HG03064 (cell line): ENCODE data around the gene NCOA3.
"Not testable (repeated sequence)": the region's sequence is repeated elsewhere in the genome, so short reads cannot be mapped to it uniquely, and the experiment has no call there.

Experiments
- ATAC-seq: cut with Tn5 transposase; IDR thresholded peaks from one replicate; pipeline ENCODE4 v1.9.1; 2021; ENCODE audit warnings: low read depth; ENCODE audit not compliant: unreplicated experiment

The NCOA3 gene

GRCh38 chr20:47559141-47559540, 57.5 kb downstream of the NCOA3 start:
- ATAC-seq = no peak

DNA sequence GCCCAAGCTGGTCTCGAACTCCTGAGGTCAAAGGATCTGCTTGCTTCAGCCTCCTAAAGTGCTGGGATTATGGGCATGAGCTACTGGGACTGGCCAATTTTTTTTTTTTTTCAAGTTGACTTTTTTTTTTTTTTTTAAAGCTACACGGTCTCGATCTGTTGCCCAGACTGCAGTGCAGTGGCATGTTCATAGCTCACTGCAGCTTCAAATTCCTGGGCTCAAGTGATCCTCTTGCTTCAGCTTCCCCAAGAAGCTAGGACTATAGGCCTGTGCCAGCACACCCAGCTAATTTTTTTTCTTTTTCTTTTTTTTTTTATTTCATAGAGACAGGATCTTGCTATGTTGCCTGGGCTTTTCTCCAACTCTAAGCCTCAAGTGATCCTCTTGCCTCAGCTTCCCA, 59.5 kb downstream of the NCOA3 start:
- no peak for ATAC-seq

GRCh38 chr20:47561603-47562583, 60.2 kb downstream of the NCOA3 start:
- ATAC-seq = no peak

DNA sequence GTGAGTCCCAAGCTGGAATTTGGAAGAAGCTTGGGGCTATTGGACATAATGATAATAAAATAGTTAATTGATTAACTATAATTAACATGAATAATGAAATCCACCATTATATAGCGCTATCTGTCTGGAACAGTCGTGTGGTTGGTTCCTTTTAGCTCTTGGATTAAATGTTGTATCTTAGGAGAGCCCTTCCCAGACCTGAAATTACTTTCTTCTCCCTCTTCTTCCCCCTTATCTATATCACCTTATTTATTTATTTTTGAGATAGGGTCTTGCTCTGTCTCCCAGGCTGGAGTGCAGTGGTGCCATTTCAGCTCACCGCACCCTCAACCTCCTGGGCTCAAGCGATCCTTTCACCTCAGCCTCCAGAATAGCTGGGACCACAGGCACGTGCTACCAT, 64.6 kb downstream of the NCOA3 start:
- ATAC-seq = no peak

DNA sequence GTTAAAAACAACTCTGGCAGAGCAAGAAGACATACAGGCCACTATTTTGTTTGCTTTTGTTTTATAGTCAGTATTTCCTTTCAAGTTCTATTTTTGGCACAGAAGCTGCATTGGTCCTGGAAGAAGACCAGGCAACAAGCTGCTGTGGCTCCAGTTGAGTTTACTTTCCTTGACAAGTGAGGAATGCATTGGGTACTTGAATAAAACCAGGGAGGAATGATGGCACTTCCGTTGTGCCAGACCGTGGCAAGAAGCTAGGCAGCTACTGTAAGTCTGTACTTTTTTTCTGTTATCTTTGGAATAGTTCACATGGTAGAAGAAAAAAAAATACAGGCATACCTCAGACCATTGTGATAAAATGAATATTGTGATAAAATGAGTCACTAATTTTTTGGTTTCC, 66.3 kb downstream of the NCOA3 start:
- no peak for ATAC-seq

- ATAC-seq = no peak
Measured at GRCh38 chr20:47568837-47569410, 67.2 kb downstream of the NCOA3 start.

- ATAC-seq = no peak
Measured at GRCh38 chr20:47571426-47571825, 69.7 kb downstream of the NCOA3 start.

- ATAC-seq = no peak
Measured at GRCh38 chr20:47572105-47572729, 70.5 kb downstream of the NCOA3 start.

- no peak for ATAC-seq
Measured at GRCh38 chr20:47573559-47573958, 71.9 kb downstream of the NCOA3 start.

GRCh38 chr20:47574616-47575364, 73.1 kb downstream of the NCOA3 start:
- ATAC-seq = no peak

- ATAC-seq = no peak
Measured at GRCh38 chr20:47576516-47577033, 74.9 kb downstream of the NCOA3 start.

DNA sequence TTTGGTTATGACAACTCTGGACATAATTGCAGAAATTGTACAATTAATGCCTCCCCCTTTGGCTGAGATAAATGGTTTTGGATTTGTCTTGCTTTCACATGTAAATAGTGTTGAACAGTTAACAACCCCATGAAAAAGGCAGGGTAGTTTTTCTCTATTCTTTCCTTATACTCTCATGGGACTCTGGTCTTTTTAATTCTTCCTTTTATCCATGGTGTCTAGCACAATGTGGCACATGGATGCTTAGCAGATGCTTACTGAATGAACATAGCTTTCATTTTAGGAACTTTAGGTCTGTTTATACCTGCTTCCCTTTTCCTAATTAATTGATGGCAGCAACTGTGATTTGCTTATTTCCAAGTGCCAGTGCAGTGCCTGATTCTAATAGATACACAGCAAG, 75.6 kb downstream of the NCOA3 start:
- ATAC-seq = no peak

- ATAC-seq = no peak
Measured at GRCh38 chr20:47578543-47578942, 76.9 kb downstream of the NCOA3 start.

DNA sequence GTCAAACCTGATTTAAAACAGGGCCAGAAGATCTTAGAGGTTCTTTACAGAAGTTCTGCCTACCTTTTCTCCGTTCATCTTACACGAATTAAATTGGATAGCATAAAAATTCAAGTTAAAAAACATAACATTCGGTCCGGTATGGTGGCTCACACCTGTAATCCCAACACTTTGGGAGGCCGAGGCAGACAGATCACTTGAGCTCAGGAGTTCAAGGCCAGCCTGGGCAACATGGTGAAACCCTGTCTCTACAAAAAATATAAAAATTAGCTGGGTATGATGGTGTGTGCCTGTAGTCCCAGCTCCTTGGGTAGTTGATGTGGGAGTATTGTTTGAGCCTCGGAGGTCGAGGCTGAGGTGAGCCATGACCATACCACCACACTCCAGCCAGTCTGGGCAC, 79.0 kb downstream of the NCOA3 start:
- ATAC-seq = not testable (repeated sequence)

- no peak for ATAC-seq
Measured at GRCh38 chr20:47581090-47581489, 79.4 kb downstream of the NCOA3 start.

- ATAC-seq = no peak
Measured at GRCh38 chr20:47583551-47583950, 81.9 kb downstream of the NCOA3 start.

GRCh38 chr20:47585087-47585747, 83.5 kb downstream of the NCOA3 start:
- ATAC-seq = no peak

DNA sequence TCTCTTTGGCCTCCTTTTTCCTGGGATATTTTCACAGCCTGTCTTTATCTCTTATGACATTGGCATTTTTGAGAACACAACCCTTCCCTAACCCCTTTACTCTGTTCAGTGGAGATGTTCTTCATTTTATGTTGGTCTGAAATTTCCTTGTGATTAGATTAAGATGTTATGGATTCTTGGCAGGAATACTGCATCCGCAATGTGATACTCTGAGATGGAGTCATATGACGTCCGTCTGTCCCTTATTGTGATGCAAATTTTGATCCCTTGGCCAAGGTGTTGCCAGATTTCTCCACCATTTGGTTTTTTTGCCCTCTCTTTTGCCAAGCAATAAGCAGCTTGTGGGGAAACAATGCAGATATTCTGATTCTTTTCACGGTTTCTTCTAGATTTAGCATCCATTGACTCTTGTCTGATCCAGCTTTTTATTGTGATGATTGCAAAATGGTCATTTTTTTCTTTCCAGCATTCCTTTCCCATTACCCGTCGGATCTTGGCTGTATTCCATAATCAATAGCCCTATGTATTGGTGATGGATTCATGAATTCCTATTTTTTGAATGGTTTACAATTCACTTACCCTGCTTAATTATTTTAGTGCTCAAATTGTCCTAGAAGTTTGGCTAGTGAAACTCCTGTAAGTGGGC, 85.1 kb downstream of the NCOA3 start:
- no peak for ATAC-seq

- ATAC-seq = no peak
Measured at GRCh38 chr20:47588158-47588557, 86.5 kb downstream of the NCOA3 start.

GRCh38 chr20:47591231-47591630, 89.5 kb downstream of the NCOA3 start:
- ATAC-seq = no peak
